PFSK-1 (cell line): ENCODE measurements around the gene BEST1.

Experiments
- POLR2AphosphoS5 ChIP-seq: IDR thresholded peaks from 2 replicates; pipeline ENCODE4 v1.6.1; 2012; ENCODE audit warnings: low read depth, mild to moderate bottlenecking, control low read depth, low read length, moderate library complexity
- REST ChIP-seq, 2 experiments: IDR thresholded peaks; 2 replicates each; pipeline versions ENCODE4 v1.6.1 to v1.8.0; 2011 to 2012; ENCODE audit warnings: low read depth in 2 of 2, low read length in 2 of 2, control low read depth in 1 of 2, inconsistent platforms in 1 of 2, mild to moderate bottlenecking in 1 of 2, moderate library complexity in 1 of 2; ENCODE audit not compliant: insufficient read depth in 1 of 2
- SIN3A ChIP-seq: IDR thresholded peaks from 2 replicates; pipeline ENCODE4 v1.6.1; 2012; ENCODE audit warnings: mild to moderate bottlenecking, low read length, moderate library complexity, borderline replicate concordance; ENCODE audit not compliant: insufficient read depth
- TAF1 ChIP-seq: IDR thresholded peaks from 2 replicates; pipeline ENCODE4 v1.6.1; 2012; ENCODE audit warnings: low read length, control low read depth, borderline replicate concordance; ENCODE audit not compliant: insufficient read depth

GRCh38 chr11:61910187-61911127 lies 39.7 kb upstream of the BEST1 start:
- TF ChIP-seq REST (IDR thresholded peaks at IDR 0.05; ENCODE audit: insufficient read depth in 1 of 2, low read depth in 2 of 2, low read length in 2 of 2): no peak
- no peak for TF ChIP-seq POLR2AphosphoS5
- no peak for TF ChIP-seq SIN3A
- no peak for TF ChIP-seq TAF1
